WERI-Rb-1 (cell line): ENCODE measurements around the gene MAMDC2.

ENCODE experiments used
- DNase-seq: peaks from one replicate; pipeline ENCODE4 v3.0.0-alpha.2; 2020
- H3K27ac ChIP-seq: fragments of 250-450 bp; sonication (Bioruptor Pico); 2 replicates; pipeline ENCODE4 v1.5.1; 2020; ENCODE audit warnings: mild to moderate bottlenecking, moderate library complexity
- H3K27me3 ChIP-seq: fragments of 250-450 bp; sonication (Bioruptor Pico); 2 replicates; pipeline ENCODE4 v1.5.1; 2021; ENCODE audit warnings: mild to moderate bottlenecking, low read depth, moderate library complexity; ENCODE audit not compliant: insufficient read depth, severe bottlenecking
- H3K36me3 ChIP-seq: fragments of 250-450 bp; sonication (Bioruptor Pico); 2 replicates; pipeline ENCODE4 v1.5.1; 2020; ENCODE audit warnings: mild to moderate bottlenecking, moderate library complexity
- H3K4me3 ChIP-seq: 2 replicates; pipeline ENCODE4 v1.5.1; 2011; ENCODE audit warnings: low read depth, mild to moderate bottlenecking, control low read depth, low read length
- H3K9me3 ChIP-seq: fragments of 250-450 bp; sonication (Bioruptor Pico); 2 replicates; pipeline ENCODE4 v1.5.1; 2021; ENCODE audit warnings: mild to moderate bottlenecking, moderate library complexity; ENCODE audit not compliant: severe bottlenecking
- TF ChIP-seq, protein P1 (sequence below): IDR thresholded peaks from 2 replicates; pipeline ENCODE4 v1.5.1; 2011; ENCODE audit warnings: low read depth, mild to moderate bottlenecking, control low read depth, inconsistent platforms, low read length

The MAMDC2 gene

GRCh38 chr9:70073193-70073592, 29.5 kb downstream of the MAMDC2 start:
- Histone ChIP-seq H3K9me3 (no peaks in the 10 kb centered on the region), H3K27me3 (no peaks in the 10 kb centered on the region), H3K27ac (no peak overlapping the region), H3K36me3 (no peaks in the 10 kb centered on the region), H3K4me3 (no peak overlapping the region)
- TF ChIP-seq, protein P1, sequence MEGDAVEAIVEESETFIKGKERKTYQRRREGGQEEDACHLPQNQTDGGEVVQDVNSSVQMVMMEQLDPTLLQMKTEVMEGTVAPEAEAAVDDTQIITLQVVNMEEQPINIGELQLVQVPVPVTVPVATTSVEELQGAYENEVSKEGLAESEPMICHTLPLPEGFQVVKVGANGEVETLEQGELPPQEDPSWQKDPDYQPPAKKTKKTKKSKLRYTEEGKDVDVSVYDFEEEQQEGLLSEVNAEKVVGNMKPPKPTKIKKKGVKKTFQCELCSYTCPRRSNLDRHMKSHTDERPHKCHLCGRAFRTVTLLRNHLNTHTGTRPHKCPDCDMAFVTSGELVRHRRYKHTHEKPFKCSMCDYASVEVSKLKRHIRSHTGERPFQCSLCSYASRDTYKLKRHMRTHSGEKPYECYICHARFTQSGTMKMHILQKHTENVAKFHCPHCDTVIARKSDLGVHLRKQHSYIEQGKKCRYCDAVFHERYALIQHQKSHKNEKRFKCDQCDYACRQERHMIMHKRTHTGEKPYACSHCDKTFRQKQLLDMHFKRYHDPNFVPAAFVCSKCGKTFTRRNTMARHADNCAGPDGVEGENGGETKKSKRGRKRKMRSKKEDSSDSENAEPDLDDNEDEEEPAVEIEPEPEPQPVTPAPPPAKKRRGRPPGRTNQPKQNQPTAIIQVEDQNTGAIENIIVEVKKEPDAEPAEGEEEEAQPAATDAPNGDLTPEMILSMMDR = no peak
- no peak for DNase-seq

DNA sequence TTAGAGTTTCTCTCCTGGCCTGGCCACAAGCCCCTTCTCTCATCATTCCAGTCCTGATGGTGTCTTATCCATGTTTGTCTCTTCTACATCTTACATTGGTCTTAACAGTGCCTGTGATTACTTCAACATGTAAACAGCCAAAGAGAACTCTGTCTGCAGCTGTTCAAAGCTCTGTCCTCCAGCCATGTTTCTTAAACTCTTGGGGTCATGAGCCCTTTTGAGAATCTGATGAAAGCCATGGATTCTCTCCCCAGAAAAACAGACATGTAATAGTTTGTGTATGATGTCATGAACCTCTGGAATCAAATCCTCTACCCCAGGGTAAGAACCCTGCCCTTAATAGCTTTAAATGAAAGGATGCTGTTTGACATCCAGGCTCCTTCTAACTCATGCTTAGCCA, 30.1 kb downstream of the MAMDC2 start:
- Histone ChIP-seq H3K9me3 (no peaks in the 10 kb centered on the region), H3K27ac (no peak overlapping the region), H3K36me3 (no peaks in the 10 kb centered on the region), H3K4me3 (no peak overlapping the region), H3K27me3 (no peaks in the 10 kb centered on the region)
- TF ChIP-seq, protein P1 = no peak
- DNase-seq = no peak

- H3K36me3 ChIP-seq = no peaks in the 10 kb centered on the region
- H3K9me3 ChIP-seq = no peaks in the 10 kb centered on the region
- TF ChIP-seq, protein P1 = no peak
- no peak overlapping the region for H3K27ac ChIP-seq
- no peaks in the 10 kb centered on the region for H3K27me3 ChIP-seq
- H3K4me3 ChIP-seq = no peak overlapping the region
- no peak for DNase-seq
Observed at GRCh38 chr9:70076678-70077077, 33.0 kb downstream of the MAMDC2 start.

DNA sequence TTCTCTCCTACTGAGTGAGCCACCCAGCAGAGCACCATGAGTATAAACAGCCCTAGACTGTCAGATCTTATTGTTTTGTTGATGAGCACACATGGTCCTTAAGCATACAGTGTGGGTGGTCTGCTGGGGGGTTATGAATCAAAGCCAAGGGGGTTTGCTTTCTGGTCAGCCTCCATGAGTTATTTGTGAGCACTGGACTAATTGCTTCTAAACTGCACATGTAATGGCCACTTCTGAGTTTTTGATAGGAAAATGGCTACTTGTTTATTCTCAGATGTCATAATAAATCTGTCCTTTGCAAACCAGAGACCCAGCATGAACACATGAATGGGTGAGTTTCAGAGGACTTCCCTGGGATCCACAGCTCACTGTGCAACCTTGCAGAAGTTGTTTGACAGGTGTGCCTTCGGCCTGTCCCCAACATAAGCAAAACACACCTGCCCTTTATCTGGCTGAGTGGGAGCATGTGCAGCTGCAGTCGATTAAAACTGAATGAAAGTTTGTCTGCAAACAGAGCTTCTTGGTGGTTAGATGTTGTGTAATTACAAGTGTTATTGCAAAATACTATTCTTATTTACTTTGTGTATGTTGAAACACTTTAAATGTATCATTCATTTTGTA, 35.9 kb downstream of the MAMDC2 start:
- TF ChIP-seq, protein P1 = no peak
- H3K9me3 ChIP-seq = no peaks in the 10 kb centered on the region
- H3K27ac ChIP-seq = no peak overlapping the region
- no peaks in the 10 kb centered on the region for H3K27me3 ChIP-seq
- no peak overlapping the region for H3K4me3 ChIP-seq
- no peaks in the 10 kb centered on the region for H3K36me3 ChIP-seq
- DNase-seq = no peak

DNA sequence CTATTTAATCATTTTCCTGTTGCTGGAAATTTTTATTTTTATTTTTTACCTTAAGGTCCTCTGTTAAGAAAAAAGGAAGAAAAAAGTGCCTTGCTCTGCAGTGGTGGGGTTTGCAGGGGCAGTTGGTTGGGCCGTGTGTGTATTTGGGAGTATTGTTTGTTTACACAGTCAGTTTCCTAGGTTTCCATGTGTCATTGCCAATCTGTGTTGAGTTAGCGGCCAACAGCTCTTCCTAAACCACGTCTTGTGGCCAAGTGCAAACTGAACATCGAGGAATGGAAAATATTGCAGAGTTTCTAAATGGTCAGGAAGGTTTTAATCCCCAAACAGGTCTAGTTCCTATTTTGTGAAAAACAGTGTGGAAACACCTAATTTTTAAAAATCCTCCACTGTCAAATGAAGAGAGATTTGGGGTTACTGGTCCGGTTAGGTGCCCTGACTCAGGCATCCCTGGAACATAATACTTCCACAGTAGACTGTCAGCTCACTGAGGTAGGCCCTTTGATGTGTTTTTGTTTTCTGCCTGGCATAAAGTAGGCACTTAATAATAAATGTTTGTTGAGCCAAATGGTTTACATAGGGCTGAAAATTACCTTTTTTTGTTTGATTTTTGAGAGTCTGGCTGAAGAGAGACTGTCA, 37.0 kb downstream of the MAMDC2 start:
- Histone ChIP-seq H3K36me3 (no peaks in the 10 kb centered on the region), H3K4me3 (no peak overlapping the region), H3K9me3 (no peaks in the 10 kb centered on the region), H3K27me3 (no peaks in the 10 kb centered on the region), H3K27ac (peak overlapping the region; percentile 79)
- TF ChIP-seq, protein P1 = no peak
- no peak for DNase-seq

- H3K36me3 ChIP-seq = no peaks in the 10 kb centered on the region
- TF ChIP-seq, protein P1 = no peak
- H3K9me3 ChIP-seq = no peaks in the 10 kb centered on the region
- H3K27ac ChIP-seq = peak overlapping the region; percentile 79
- peak; percentile 67 for DNase-seq
- no peaks in the 10 kb centered on the region for H3K27me3 ChIP-seq
- no peak overlapping the region for H3K4me3 ChIP-seq
Observed at GRCh38 chr9:70081120-70081495, 37.5 kb downstream of the MAMDC2 start.
